IMR-90 (cell line): ENCODE results near the gene TSPAN8. TPM values are rescaled to one million over a fixed set of nuclear protein-coding genes. Genes with fewer than 3 reads are reported as not detected.

Experiments
- ATAC-seq: fragments of 200-7000 bp; cut with Tn5 transposase; 2 replicates; pipeline ENCODE4 v1.9.1; 2020; ENCODE audit warnings: low read depth, mild to moderate bottlenecking, moderate library complexity
- BruUV-seq: library from RNA; stranded (reverse); fragments of 400-500 nt; replicated peaks from 2 replicates; lab custom pipeline; 2021; lab: Mats Ljungman, UMichigan
- CTCF ChIA-PET: fragments of 300-600 bp; formaldehyde crosslinking; extraction: SDS; loops from one replicate; lab custom pipeline; 2021; ENCODE audit warnings: antibody characterized with exemption; lab: Yijun Ruan, JAX
- POLR2A ChIA-PET: fragments of 300-600 bp; sonication (Branson Sonifier 250); formaldehyde crosslinking; loops from one replicate; lab custom pipeline; 2022; ENCODE audit warnings: antibody characterized with exemption; ENCODE audit not compliant: unreplicated experiment; lab: Charles Lee
- DNase-seq: peaks from one replicate; pipeline ENCODE4 v3.0.0; 2013
- H2AFZ ChIP-seq: replicated peaks from 2 replicates; pipeline ENCODE3; 2013; ENCODE audit warnings: low read length, mild to moderate bottlenecking; ENCODE audit not compliant: poor library complexity
- H2AK5ac ChIP-seq: 2 replicates; pipeline ENCODE4 v1.6.1; 2013; ENCODE audit warnings: low read depth, low read length, inconsistent platforms
- H2AK9ac ChIP-seq: replicated peaks from 2 replicates; pipeline ENCODE3; 2013; ENCODE audit warnings: mild to moderate bottlenecking, low read depth, low read length, moderate library complexity; ENCODE audit not compliant: poor library complexity
- H2BK120ac ChIP-seq: 2 replicates; pipeline ENCODE4 v1.6.1; 2013; ENCODE audit warnings: low read depth, low read length, inconsistent platforms
- H2BK15ac ChIP-seq: 3 replicates; pipeline ENCODE4 v1.6.1; 2013; ENCODE audit warnings: low read depth, low read length, inconsistent platforms
- H2BK20ac ChIP-seq: 2 replicates; pipeline ENCODE4 v1.6.1; 2013; ENCODE audit warnings: low read depth, mild to moderate bottlenecking, inconsistent platforms, low read length, moderate library complexity
- H2BK5ac ChIP-seq: 2 replicates; pipeline ENCODE4 v1.6.1; 2013; ENCODE audit warnings: mild to moderate bottlenecking, low read depth, low read length, inconsistent platforms; ENCODE audit not compliant: poor library complexity, severe bottlenecking
- H3K14ac ChIP-seq: replicated peaks from 2 replicates; pipeline ENCODE4 v1.6.1; 2013; ENCODE audit warnings: low read depth, low read length, inconsistent platforms
- H3K18ac ChIP-seq: 2 replicates; pipeline ENCODE4 v1.6.1; 2013; ENCODE audit warnings: low read depth, low read length, control low read depth
- H3K23ac ChIP-seq: 2 replicates; pipeline ENCODE4 v1.6.1; 2013; ENCODE audit warnings: low read depth, low read length, inconsistent platforms
- H3K27ac ChIP-seq: 2 replicates; pipeline ENCODE4 v1.5.1; 2013; ENCODE audit warnings: mild to moderate bottlenecking, control low read depth, low read length; ENCODE audit not compliant: insufficient read depth
- H3K27me3 ChIP-seq: 2 replicates; pipeline ENCODE4 v1.6.1; 2013; ENCODE audit warnings: low read length; ENCODE audit not compliant: control insufficient read depth, insufficient read depth
- H3K36me3 ChIP-seq: 2 replicates; pipeline ENCODE4 v1.6.1; 2013; ENCODE audit warnings: low read length, mixed read lengths; ENCODE audit not compliant: control insufficient read depth, insufficient read depth
- H3K4ac ChIP-seq: 2 replicates; pipeline ENCODE4 v1.6.1; 2013; ENCODE audit warnings: low read depth, low read length, inconsistent platforms
- H3K4me1 ChIP-seq: 2 replicates; pipeline ENCODE4 v1.6.1; 2013; ENCODE audit warnings: low read length, mixed read lengths; ENCODE audit not compliant: control insufficient read depth, insufficient read depth
- H3K4me2 ChIP-seq: 2 replicates; pipeline ENCODE4 v1.6.1; 2013; ENCODE audit warnings: low read depth, mild to moderate bottlenecking, control low read depth, low read length, moderate library complexity
- H3K4me3 ChIP-seq: 2 replicates; pipeline ENCODE4 v1.5.1; 2013; ENCODE audit warnings: low read depth, mild to moderate bottlenecking, control low read depth, low read length, moderate library complexity; ENCODE audit not compliant: insufficient read depth
- H3K56ac ChIP-seq: 2 replicates; pipeline ENCODE4 v1.6.1; 2013; ENCODE audit warnings: low read length, inconsistent platforms; ENCODE audit not compliant: insufficient read depth; ENCODE audit errors: extremely low read depth
- H3K79me1 ChIP-seq, 2 experiments: 2 replicates each; pipeline ENCODE4 v1.6.1; 2013; ENCODE audit warnings: low read length in 2 of 2, inconsistent platforms in 1 of 2, low read depth in 1 of 2
- H3K9ac ChIP-seq: 2 replicates; pipeline ENCODE4 v1.6.1; 2013; ENCODE audit warnings: low read depth, low read length, control low read depth
- H3K9me1 ChIP-seq: 2 replicates; pipeline ENCODE4 v1.6.1; 2013; ENCODE audit warnings: low read length, inconsistent platforms; ENCODE audit not compliant: insufficient read depth
- H3K9me3 ChIP-seq: 2 replicates; pipeline ENCODE4 v1.6.1; 2013; ENCODE audit warnings: low read length; ENCODE audit not compliant: control insufficient read depth, insufficient read depth
- H4K20me1 ChIP-seq: 2 replicates; pipeline ENCODE4 v1.6.1; 2013; ENCODE audit warnings: low read length, inconsistent platforms; ENCODE audit not compliant: insufficient read depth
- H4K5ac ChIP-seq: 2 replicates; pipeline ENCODE4 v1.6.1; 2013; ENCODE audit warnings: mild to moderate bottlenecking, low read depth, low read length, control low read depth
- H4K8ac ChIP-seq, 2 experiments: 2 replicates each; pipeline ENCODE4 v1.6.1; 2013; ENCODE audit warnings: low read depth in 2 of 2, low read length in 2 of 2, control low read depth in 1 of 2, inconsistent platforms in 1 of 2
- H4K91ac ChIP-seq: 2 replicates; pipeline ENCODE4 v1.6.1; 2013; ENCODE audit warnings: low read depth, low read length, inconsistent platforms; ENCODE audit not compliant: insufficient read depth
- BHLHE40 ChIP-seq: fragments of 150-350 bp; IDR thresholded peaks from 2 replicates; pipeline ENCODE4 v1.6.1; 2016; ENCODE audit warnings: mild to moderate bottlenecking, low read depth, low read length
- CEBPB ChIP-seq: IDR thresholded peaks from 2 replicates; pipeline ENCODE4 v1.6.1; 2012; ENCODE audit warnings: low read depth, low read length, improper control_type of control experiment
- CHD1 ChIP-seq: IDR thresholded peaks from 2 replicates; pipeline ENCODE4 v1.6.1; 2012; ENCODE audit warnings: low read depth, low read length, improper control_type of control experiment
- FOS ChIP-seq: fragments of 150-350 bp; IDR thresholded peaks from 2 replicates; pipeline ENCODE4 v1.6.1; 2016; ENCODE audit warnings: low read depth, low read length
- MAFK ChIP-seq: IDR thresholded peaks from 2 replicates; pipeline ENCODE4 v1.6.1; 2012; ENCODE audit warnings: low read depth, low read length, improper control_type of control experiment
- MAZ ChIP-seq: IDR thresholded peaks from 2 replicates; pipeline ENCODE4 v1.6.1; 2012; ENCODE audit warnings: low read depth, mild to moderate bottlenecking, low read length, improper control_type of control experiment, moderate library complexity, borderline replicate concordance
- MXI1 ChIP-seq: IDR thresholded peaks from 2 replicates; pipeline ENCODE4 v1.6.1; 2012; ENCODE audit warnings: low read depth, mild to moderate bottlenecking, low read length, moderate library complexity, borderline replicate concordance
- NFE2L2 ChIP-seq: fragments of 150-350 bp; IDR thresholded peaks from 2 replicates; pipeline ENCODE4 v1.6.1; 2016; ENCODE audit warnings: low read depth, mild to moderate bottlenecking, low read length
- RAD21 ChIP-seq: IDR thresholded peaks from 2 replicates; pipeline ENCODE4 v1.6.1; 2012; ENCODE audit warnings: low read length, improper control_type of control experiment
- SMC3 ChIP-seq: fragments of 150-350 bp; IDR thresholded peaks from 2 replicates; pipeline ENCODE4 v1.6.1; 2016; ENCODE audit warnings: low read depth, mild to moderate bottlenecking, antibody characterized with exemption, low read length, moderate library complexity
- WGBS, 2 experiments: methylation state at CpG; one replicate each; pipeline versions ENCODE4 v1.1.5 to v1.1.7; 2013; ENCODE audit warnings: missing lambda C conversion rate in 2 of 2; ENCODE audit not compliant: insufficient read length in 1 of 2; ENCODE audit errors: extremely low coverage in 2 of 2; 5-methylcytosine and 5-hydroxymethylcytosine counted together
- dilution Hi-C: fragments of 300-500 bp; cut with HindIII; formaldehyde crosslinking; loops from one replicate; pipeline ENCODE4 v1.14.3; 2018; ENCODE audit warnings: low sequenced_read_pairs; ENCODE audit not compliant: unreplicated experiment
- in situ Hi-C: fragments of 300-500 bp; cut with MboI; formaldehyde crosslinking; loops from 3 replicates; pipeline ENCODE4 v1.14.3; 2019; ENCODE audit warnings: low sequenced_read_pairs, inconsistent platforms, mixed read lengths
- intact Hi-C: fragments of 100-400 bp; cut with micrococcal nuclease; formaldehyde crosslinking; loops from 2 replicates; pipeline ENCODE4 v1.10.0; 2022
- polyA plus RNA-seq, 3 experiments: library from polyadenylated mRNA; depleted of rRNA; stranded (reverse); fragments of >200 nt; gene quantifications; 2 replicates each; pipeline ENCODE4 v1.2.3, GENCODE V29; 2012; ENCODE audit warnings: low replicate concordance in 1 of 3
- total RNA-seq: library from RNA; depleted of rRNA; stranded (reverse); fragments of >200 nt; gene quantifications from 2 replicates; pipeline ENCODE4 v1.2.3, GENCODE V29; 2012
- TF ChIP-seq, protein P1 (sequence below): fragments of 150-350 bp; IDR thresholded peaks from 2 replicates; pipeline ENCODE4 v1.6.1; 2017; ENCODE audit warnings: mild to moderate bottlenecking, antibody characterized with exemption, low read length, low read depth

The TSPAN8 gene
- total and polyA plus RNA-seq, 2 of the 4 experiments (the other 2 are of a cell fraction), result not detected

DNA sequence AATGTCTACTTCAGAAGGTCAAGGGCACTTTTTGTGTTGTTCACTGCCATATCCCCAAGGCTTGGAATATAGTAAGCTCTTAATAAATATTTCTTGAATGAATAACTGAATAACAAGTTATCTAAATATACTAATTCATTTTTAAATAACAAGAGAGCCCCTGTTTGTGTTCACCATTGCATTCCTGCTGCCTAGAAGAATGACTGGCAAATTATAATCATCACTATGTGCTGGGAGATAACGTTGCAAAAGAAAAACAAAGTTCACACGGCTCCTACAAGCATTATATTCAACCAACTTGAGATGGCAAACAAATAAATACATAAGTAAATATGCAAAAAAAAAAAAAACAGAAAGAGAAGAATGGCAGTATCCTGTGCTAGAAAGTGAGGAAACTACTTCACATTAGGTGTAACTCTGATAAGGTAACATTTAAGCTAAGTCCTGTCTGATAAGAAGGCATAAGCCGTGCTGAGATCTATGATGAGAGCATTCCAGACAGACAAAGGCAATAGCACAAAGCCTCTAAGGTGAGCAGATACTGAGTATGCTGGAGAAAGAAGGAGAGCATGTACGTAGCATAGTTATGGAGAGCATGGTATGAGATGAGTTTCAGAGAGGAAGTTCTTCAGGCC, 9.2 kb upstream of the TSPAN8 start:
- Histone ChIP-seq H3K36me3 (no peaks in the 10 kb centered on the region), H4K5ac (no peak overlapping the region), H3K27me3 (no peaks in the 10 kb centered on the region), H3K27ac (no peak overlapping the region), H3K18ac (no peak overlapping the region), H3K4ac (no peak overlapping the region), H3K9ac (no peak overlapping the region), H2BK120ac (no peak overlapping the region), H3K9me1 (no peaks in the 10 kb centered on the region), H3K14ac (no peak overlapping the region), H2AFZ (no peak overlapping the region), H3K23ac (no peak overlapping the region), H3K9me3 (0 out of 2 replicates have a peak, but pooled peaks cover 2% of the 10 kb centered on the region), H4K91ac (no peak overlapping the region), H3K4me3 (no peak overlapping the region), H2AK5ac (no peak overlapping the region), H2AK9ac (no peak overlapping the region), H4K8ac (no peak overlapping the region), H3K79me1 (no peaks in the 10 kb centered on the region), H3K4me1 (no peaks in the 10 kb centered on the region), H2BK15ac (no peak overlapping the region), H4K20me1 (no peaks in the 10 kb centered on the region), H3K4me2 (no peak overlapping the region), H2BK5ac (no peak overlapping the region), H2BK20ac (no peak overlapping the region), H3K56ac (no peak overlapping the region)
- TF ChIP-seq CEBPB (no peak), SMC3 (no peak), NFE2L2 (no peak), RAD21 (no peak), MXI1 (no peak), MAFK (no peak), CHD1 (no peak), FOS (no peak), BHLHE40 (no peak), MAZ (no peak)
- TF ChIP-seq, protein P1, sequence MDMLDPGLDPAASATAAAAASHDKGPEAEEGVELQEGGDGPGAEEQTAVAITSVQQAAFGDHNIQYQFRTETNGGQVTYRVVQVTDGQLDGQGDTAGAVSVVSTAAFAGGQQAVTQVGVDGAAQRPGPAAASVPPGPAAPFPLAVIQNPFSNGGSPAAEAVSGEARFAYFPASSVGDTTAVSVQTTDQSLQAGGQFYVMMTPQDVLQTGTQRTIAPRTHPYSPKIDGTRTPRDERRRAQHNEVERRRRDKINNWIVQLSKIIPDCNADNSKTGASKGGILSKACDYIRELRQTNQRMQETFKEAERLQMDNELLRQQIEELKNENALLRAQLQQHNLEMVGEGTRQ, result no peak
- ChIA-PET POLR2A (no interaction called here), CTCF (interaction anchor here (0.6 kb wide), 1 partner anchor 12 kb away, joined by 3 read pairs; no protein-coding TSS in a partner anchor)
- DNase-seq (no peak), ATAC-seq (no peak)
- intact Hi-C loops (no loop called here), in situ Hi-C loops (no loop called here), dilution Hi-C loops (no loop called here)
- no TSS peak for BruUV-seq
- 20% methylated on average over 1 of the region's 4 CpGs; no CpG with 5 or more reads in 1 of the 2 experiments for WGBS, 2 experiments
